K562 (cell line): ENCODE results near the gene PABPC1L. TPM values are rescaled to one million over a fixed set of nuclear protein-coding genes. Genes with fewer than 3 reads are reported as not detected.

Experiments
- CBX1 ChIP-seq: sonication (generic); IDR thresholded peaks from 2 replicates; pipeline ENCODE4 v1.6.1; 2016; ENCODE audit warnings: antibody characterized with exemption, low read depth, mild to moderate bottlenecking
- CREBBP ChIP-seq: IDR thresholded peaks from one replicate; pipeline ENCODE4 v1.6.1; 2012; ENCODE audit warnings: low read depth, mild to moderate bottlenecking, control low read depth, inconsistent platforms, low read length
- EP300 ChIP-seq: IDR thresholded peaks from 2 replicates; pipeline ENCODE4 v1.6.1; 2012; ENCODE audit warnings: low read length, improper control_type of control experiment
- ESRRA ChIP-seq: fragments of 450-650 bp; IDR thresholded peaks from 2 replicates; pipeline ENCODE4 v1.6.1; 2014; ENCODE audit warnings: low read depth, mild to moderate bottlenecking, moderate library complexity, borderline replicate concordance
- FOXJ2 ChIP-seq: fragments of 200-800 bp; sonication (Bioruptor generic); IDR thresholded peaks from 2 replicates; pipeline ENCODE4 v1.6.1; 2016; ENCODE audit warnings: missing genetic modification characterization, missing compliant biosample characterization
- HDGF ChIP-seq: fragments of 450-650 bp; IDR thresholded peaks from 2 replicates; pipeline ENCODE4 v1.6.1; 2016
- L3MBTL2 ChIP-seq: fragments of 450-650 bp; IDR thresholded peaks from 2 replicates; pipeline ENCODE4 v1.6.1; 2016; ENCODE audit warnings: mild to moderate bottlenecking, moderate library complexity
- MAX ChIP-seq: sonication (generic); formaldehyde crosslinking; IDR thresholded peaks from 2 replicates; pipeline ENCODE4 v1.9.0; 2022; ENCODE audit warnings: mild to moderate bottlenecking, missing genetic modification reagents
- MTA2 ChIP-seq: fragments of 450-650 bp; IDR thresholded peaks from 2 replicates; pipeline ENCODE4 v1.6.1; 2016; ENCODE audit warnings: low read depth
- PRDM10 ChIP-seq: fragments of 450-650 bp; IDR thresholded peaks from 2 replicates; pipeline ENCODE4 v1.6.1; 2018; ENCODE audit not compliant: partially characterized antibody
- RBM39 ChIP-seq: fragments of 200-400 bp; formaldehyde crosslinking; optimal IDR thresholded peaks from 2 replicates; pipeline ENCODE3; 2018; ENCODE audit warnings: low read depth, low read length
- SAFB2 ChIP-seq: fragments of 200-400 bp; formaldehyde crosslinking; IDR thresholded peaks from 2 replicates; pipeline ENCODE4 v1.6.1; 2018; ENCODE audit warnings: borderline replicate concordance, low read length, low read depth, moderate library complexity; ENCODE audit not compliant: severe bottlenecking
- SREBF2 ChIP-seq: sonication (generic); formaldehyde crosslinking; IDR thresholded peaks from 2 replicates; pipeline ENCODE4 v1.4.0; 2020; ENCODE audit warnings: mild to moderate bottlenecking, missing genetic modification reagents
- STAT5B ChIP-seq: fragments of 250-450 bp; sonication (Bioruptor Pico); IDR thresholded peaks from 2 replicates; pipeline ENCODE4 v1.8.0; 2021; ENCODE audit warnings: mild to moderate bottlenecking, inconsistent platforms
- ZBED1 ChIP-seq: IDR thresholded peaks from 2 replicates; pipeline ENCODE4 v1.6.1; 2014
- ZBTB5 ChIP-seq: fragments of 450-650 bp; IDR thresholded peaks from 2 replicates; pipeline ENCODE4 v1.6.1; 2017; ENCODE audit warnings: antibody characterized with exemption
- ZEB2 ChIP-seq: fragments of 450-650 bp; IDR thresholded peaks from 2 replicates; pipeline ENCODE4 v1.6.1; 2016
- ZNF197 ChIP-seq: fragments of 200-800 bp; sonication (Bioruptor generic); IDR thresholded peaks from 2 replicates; pipeline ENCODE4 v1.6.1; 2016; ENCODE audit warnings: low read depth, missing genetic modification characterization, missing compliant biosample characterization
- ZNF274 ChIP-seq: IDR thresholded peaks from 2 replicates; pipeline ENCODE4 v1.6.1; 2011; ENCODE audit warnings: low read depth, mild to moderate bottlenecking, low read length, moderate library complexity, borderline replicate concordance
- ZNF518B ChIP-seq: fragments of 250-450 bp; sonication (Bioruptor Pico); IDR thresholded peaks from 2 replicates; pipeline ENCODE4 v1.5.0; 2021; ENCODE audit warnings: mild to moderate bottlenecking, moderate library complexity
- polyA plus RNA-seq, 8 experiments: library from polyadenylated mRNA; depleted of rRNA in 4 of 8; stranded (reverse) in 5 of 8; unstranded in 3 of 8; fragments of >200 nt; fragmentation: Nextera tagmentation in 2 of 8; fragmentation: Illumina TruSeq in 1 of 8; extraction: Ambion mirVana in 2 of 8; extraction: Trizol in 1 of 8; gene quantifications; 2 replicates each; pipeline versions ENCODE4 v1.2.1 to v1.2.3, GENCODE V29; 2011 to 2014; ENCODE audit warnings: inconsistent platforms in 1 of 8, missing spikeins in 1 of 8
- total RNA-seq, 7 experiments: library from RNA; depleted of rRNA in 6 of 7; stranded (reverse); fragments of >200 nt in 6 of 7; fragmentation: Illumina TruSeq in 2 of 7; extraction: Trizol in 2 of 7; gene quantifications; 2 replicates each; pipeline versions ENCODE4 v1.2.1 to v1.2.3, GENCODE V29; 2011 to 2021; ENCODE audit warnings: low replicate concordance in 1 of 7

Gene PABPC1L
- total and polyA plus RNA-seq, 9 of the 15 experiments (the other 6 are each of a cell fraction or from before 2014, with no cell fraction given) = 6.0 to 90.3 (median 15.8) TPM

- TF ChIP-seq ESRRA (0 out of 2 replicates have a peak, but pooled peaks have one; percentile 35), L3MBTL2 (peak; percentile 96), ZEB2 (0 out of 2 replicates have a peak, but pooled peaks have one; percentile 8), STAT5B (CRISPR knock-in tag) (no peak), EP300 (no peak), MAX (CRISPR knock-in tag) (peak; percentile 98), ZNF197 (CRISPR knock-in tag) (no peak), PRDM10 (peak; percentile 44), ZNF274 (no peak), MTA2 (no peak), SREBF2 (no peak), ZBED1 (no peak), RBM39 (peak; percentile 1), FOXJ2 (tag) (no peak), SAFB2 (no peak), CREBBP (no peak), CBX1 (0 out of 2 replicates have a peak, but pooled peaks have one; percentile 43), ZBTB5 (no peak), HDGF (no peak), ZNF518B (CRISPR knock-in tag) (no peak)
These were observed 50.4 kb downstream of the PABPC1L start, which contains the start of gene TOMM34 (continued) for GRCh38 chr20:44960103-44960852.
